T-helper 2 cell treated with Interferon-gamma antibody and Interleukin-4, amounts not matched to agents 100 ng/mL and 5 ng/mL, for 36 hours (primary cell): Measurements from ENCODE around the gene CNGA3. TPM values are rescaled to one million over a fixed set of nuclear protein-coding genes. Genes with fewer than 3 reads are reported as not detected.
"Not testable (repeated sequence)": the region's sequence is repeated elsewhere in the genome, so short reads cannot be mapped to it uniquely, and the experiment has no call there.

Experiments used
- intact Hi-C: fragments of 100-400 bp; cut with micrococcal nuclease; formaldehyde crosslinking; loops from one replicate; pipeline ENCODE4 v1.15.1; 2023
- total RNA-seq: library from RNA; stranded (reverse); gene quantifications from 2 replicates; pipeline ENCODE4 v1.2.3, GENCODE V29; 2022

The CNGA3 gene
- total RNA-seq, result not detected in 2 replicates

DNA sequence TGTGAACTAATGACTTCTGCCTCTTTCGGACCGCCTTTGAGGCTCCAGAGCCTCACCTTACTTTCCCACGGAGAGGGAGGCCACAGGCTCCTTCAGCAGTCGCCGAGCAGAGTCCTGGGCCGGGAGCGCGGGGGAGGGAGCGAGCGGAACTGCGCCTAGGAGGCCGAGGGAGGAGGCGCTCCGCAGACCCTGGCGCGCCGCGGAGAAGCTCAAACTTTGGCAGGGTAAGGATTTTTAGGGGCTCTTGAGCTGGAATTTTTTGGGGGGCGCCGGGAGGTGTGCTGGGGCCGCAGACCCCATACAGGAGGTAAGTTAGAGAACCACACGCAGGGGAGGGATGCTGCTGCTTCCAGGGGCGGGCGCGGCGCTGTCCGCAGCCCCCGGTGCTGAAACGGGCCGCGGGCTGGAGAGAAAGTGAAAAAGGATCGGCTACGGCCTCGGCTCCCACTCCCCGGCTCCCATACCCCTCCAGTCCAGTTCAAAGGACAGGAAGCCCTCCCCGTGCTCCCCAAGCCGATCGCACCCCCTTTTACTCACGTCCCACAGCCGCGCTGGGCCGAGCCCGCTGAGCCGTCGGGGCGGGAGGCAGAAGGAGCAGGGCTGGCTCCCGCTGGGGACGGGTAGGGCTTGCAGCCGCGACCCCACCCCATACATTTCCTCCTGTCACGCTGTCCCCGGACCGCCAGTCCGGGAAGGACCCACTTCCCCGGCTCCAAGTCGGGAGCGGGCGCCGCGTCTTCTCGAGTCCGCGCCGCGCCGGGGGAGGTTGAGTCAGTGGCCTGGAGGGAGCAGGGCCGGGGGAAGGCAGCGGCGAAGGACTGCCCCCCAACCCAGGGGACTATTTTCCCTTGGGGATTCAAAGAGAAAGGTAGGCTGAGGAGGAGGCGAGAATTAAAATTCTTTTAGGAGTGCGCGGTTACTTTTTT, at the start of gene CNGA3:
TSS of gene CNGA3 (plus strand) at position 146 of the 926 bp plus-strand sequence. CDS start 23,520 bp downstream, outside the sequence.
- intact Hi-C loops, result no loop called here

DNA sequence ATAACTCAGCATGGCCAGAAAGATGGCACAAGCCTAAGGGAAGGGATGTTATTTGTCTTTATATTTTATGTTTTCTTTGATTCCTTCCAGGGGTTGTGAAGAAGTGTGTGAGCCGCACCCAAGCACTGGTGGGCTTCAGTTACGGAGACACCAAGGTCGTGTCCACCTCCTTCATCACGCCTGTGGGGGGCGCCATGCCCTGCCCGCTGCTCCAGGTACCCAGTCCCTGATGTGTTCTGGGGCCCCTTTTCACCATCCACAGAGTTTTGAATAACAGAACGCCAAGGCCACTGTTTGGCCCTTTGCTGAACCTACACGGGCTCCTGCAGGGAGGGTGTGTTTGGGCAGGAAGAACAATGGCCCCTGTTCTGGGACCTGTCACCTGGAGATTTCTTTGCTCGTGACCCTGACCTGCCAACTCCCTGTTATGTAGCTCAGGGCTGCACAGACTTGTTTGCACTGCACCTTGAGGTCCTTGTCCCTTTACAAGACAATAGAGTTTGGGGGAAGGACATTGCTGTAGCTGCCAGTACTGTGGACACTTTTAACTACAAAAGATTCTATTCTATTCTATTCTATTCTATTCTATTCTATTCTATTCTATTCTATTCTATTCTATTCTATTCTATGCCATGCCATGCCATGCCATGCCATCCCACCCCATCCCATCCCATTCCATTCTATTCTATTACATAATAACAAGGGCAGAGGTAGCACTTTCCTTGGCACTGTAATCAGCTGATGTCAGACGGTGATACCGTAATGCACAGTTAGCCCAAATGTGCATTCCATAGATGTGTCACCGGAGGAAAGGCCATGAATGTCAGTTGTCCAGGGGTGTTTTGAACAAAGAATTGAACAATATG, 48.2 kb upstream of the CNGA3 start:
- intact Hi-C loops, result no loop called here

DNA sequence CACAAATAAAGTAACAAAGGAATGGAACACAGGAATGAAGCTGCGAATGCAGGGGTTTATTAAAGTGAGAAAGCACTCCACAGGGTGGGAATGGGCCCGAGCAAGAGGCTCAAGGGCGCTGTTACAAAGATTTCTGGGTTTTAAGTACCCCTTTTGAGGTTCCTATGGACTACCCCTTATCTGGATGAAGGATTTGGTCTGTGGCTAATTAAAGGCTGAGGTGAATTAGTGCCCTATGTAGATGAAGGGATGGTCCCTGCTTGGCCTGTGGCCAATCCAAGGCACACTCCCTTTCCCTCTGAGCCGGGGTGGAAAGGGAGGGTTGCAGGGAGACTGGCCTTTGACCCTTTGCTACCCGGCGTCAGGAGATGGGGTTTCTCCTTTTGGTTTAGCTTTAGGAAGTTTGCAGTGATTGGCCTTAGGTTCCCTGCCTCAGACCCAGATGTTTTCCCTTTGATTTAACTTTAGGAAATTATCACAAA, 47.5 kb upstream of the CNGA3 start:
- intact Hi-C loops, result no loop called here

DNA sequence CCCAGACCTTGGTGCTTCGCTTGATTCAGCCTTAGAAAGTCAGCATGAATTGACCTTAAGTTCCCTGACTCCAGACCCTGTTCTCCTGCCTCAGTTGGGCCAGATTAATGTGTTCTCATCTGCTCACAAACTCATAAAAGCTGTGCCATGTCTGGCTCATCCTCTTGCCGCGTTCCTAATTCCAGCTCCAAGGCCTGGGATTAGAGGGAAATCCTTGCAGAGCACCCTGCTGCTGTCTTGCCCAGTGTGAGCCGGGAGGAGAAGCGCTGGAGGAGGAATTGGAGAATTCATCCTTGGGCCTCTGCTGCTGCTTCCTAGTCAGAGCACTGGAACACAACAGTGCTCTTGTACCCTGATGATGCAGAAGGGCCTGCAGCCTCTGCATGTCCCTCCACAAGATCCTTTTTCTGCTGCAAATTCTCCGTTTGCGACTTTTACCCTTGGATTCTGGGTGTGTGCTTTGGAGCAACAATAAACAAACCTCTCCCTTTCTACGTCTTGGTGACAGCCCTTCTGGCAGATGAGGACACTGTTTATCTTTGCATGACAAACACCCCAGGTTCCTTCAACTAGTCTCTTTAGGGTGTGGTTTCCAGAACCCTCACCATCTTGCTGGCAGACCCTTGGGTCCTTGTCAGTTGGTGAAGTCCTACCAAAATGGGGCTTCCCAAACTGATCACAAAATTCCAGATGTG, 46.9 kb upstream of the CNGA3 start:
- intact Hi-C loops, result no loop called here

DNA sequence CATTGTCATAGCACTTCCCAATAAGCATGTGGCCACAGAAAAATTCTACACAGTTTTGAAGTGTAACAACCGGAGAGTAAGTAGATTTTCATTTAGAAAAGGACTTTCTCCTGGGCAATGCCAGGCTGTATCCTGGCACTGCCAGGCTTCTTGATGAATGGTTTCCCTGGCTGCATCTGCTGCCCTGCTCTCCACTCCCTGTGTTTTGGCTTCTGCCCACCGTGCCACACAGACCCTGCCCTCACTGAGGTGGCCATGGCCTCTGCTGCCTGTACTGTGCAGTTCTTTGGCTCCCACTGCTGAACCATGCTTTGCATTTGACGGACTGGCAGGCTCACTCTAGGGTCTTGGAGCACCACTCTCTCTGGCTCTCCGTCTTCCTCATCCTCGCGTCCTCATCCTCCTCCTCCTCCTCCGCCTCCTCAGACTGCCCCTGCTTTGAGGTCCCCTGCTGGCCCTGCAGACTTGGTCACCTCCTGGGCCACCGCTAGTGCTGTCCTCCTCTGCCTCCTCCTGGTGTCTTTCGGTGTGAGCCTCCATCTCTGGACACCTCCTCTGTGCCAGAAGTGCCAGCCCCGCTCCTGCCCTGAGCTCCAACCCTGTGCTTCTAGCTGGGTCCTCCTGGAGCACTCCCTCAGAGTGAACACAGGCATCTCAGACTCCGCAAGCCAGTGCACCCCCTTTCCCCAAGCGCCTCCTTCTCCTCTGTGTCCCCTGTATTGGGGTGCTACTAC, 45.9 kb upstream of the CNGA3 start:
- intact Hi-C loops, result no loop called here

DNA sequence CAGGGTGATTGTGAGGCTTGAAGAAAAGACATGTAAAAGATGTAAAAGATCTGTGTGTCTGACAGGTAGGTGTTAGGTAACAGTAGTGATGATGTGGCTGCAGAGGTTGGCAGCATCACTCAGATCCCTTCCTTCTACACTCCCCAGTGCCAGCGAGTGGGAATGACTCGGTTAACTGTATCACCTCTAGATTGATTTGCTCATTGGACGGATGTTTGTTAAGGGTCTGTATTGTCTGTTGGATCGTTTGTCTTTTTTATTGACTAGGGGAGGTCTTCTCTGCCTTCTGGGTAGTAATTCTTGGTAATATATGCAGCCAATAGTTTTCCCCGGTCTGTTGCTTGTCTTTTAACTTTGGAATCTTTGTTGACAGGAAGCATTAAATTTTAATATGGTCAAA, 44.8 kb upstream of the CNGA3 start:
- intact Hi-C loops, result no loop called here

DNA sequence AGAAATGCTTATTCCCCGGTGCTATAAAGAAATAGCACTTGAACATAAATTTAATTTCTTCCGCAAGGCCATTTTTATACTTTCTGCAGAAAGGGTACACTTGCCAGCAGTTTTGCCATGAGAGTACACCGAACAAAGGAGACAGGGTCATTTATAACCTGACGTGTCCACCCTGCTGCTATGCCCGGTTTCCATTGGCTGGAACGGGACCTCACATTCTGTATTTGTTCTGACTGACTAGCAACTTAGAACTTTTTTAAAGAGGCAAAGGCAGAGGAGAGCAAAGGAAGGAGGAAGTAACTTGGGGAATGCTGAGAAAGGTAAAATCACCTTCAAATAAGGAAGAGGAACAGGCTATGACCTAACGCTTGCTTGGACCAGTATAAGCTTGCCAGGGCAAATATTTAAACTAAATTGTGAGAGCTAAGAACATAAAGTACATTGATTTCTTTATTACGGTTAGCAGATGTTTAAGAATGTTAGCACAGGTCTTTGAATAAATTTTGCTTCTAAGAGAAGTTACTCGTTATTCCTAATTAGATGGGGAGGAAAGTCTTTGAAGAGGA, 39.0 kb upstream of the CNGA3 start:
- intact Hi-C loops, result not testable (repeated sequence)

DNA sequence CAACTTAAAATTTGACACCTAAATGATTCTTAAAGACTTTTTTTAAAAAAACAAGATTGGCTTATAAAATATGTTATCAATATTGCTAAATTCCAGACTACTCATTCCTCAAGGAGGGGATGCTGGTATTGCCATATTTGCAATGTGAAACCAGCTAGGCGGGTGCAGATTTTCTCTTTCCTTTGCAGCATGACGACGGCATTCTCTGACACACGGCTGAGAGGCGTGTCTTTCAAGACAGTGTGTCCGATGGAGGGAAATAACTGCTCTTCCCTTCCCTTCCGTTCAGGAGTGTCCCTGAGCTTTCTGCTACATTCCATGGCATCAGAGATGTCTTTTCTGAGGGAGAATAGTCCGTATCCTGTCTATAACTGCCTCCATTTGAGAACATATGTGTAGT, 38.2 kb upstream of the CNGA3 start:
- intact Hi-C loops, result no loop called here

DNA sequence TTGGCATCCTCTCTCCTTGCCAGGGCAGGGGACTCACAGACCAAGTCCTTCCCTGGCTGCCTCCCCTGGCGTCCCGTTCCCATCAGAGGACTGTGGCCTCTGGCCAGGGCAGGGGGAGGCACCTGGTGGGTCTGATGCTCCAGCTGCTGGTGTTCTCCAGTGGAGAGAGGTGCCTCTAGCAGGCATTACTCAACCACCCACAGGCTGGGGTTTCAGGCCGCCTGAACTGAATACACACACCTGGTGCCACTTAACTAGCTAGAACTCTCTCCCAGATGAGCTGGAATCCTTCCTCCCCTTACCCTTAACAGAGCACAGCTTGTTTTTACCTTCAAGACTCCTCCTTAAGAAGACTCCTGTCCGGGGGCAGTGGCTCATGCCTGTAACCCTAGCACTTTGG, 37.7 kb upstream of the CNGA3 start:
- intact Hi-C loops, result no loop called here

DNA sequence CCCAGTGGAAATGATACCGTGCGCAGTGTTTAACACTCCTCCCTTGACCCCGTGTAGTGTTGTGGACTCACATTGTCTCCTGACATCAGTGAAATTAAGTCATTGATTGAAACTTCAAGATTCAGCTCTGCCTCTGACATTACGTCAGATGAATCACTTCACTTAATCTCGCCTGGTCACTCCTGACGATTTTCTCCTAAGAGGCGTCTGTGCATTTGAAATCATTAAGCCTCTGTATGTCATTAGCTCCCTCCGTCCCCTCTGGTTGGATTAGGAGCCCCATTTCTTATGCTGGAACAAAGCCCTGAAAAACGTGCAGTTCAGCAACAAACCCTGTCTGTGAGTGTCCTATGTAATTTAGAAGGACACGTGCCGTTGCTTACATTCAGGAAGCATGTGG, 36.7 kb upstream of the CNGA3 start:
- intact Hi-C loops, result no loop called here

DNA sequence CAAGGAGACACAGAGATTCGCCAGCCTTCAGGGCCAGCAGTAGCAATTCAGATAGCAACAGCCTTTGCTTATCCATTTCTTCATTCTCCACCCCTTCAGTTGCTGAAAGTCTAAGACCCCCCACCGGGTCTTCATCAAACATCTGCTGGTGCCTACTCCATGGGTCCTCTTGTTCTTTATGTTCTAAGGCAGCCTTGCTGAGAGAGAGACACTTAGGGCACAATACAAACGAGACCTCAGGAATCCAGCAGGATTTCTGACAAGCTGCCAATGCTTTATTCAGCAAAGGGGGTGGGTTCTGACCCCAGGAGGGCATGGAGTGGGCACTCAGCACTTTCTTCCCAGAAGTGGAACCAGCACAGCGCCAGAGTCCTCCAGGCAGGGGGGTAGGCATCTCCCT, 36.2 kb upstream of the CNGA3 start:
- intact Hi-C loops, result no loop called here

DNA sequence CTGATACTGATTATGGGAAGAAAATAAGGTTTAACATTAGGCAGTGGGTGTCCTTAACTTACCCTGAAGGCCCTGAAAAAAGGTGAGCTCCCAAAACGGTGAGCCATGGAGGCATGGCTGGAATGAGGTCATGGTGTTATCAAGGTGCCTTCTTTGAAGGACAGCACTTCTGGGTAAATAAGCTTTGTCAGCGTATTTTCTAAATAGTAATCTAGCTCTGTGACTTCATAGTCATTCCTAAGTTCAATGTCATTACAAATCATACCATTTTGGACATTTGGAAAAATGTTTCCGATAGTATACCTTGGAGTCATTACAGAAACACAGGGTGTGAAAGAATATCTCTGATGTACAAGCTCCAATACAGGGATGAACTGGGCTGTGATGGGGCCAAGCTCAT, 35.2 kb upstream of the CNGA3 start:
- intact Hi-C loops, result no loop called here

DNA sequence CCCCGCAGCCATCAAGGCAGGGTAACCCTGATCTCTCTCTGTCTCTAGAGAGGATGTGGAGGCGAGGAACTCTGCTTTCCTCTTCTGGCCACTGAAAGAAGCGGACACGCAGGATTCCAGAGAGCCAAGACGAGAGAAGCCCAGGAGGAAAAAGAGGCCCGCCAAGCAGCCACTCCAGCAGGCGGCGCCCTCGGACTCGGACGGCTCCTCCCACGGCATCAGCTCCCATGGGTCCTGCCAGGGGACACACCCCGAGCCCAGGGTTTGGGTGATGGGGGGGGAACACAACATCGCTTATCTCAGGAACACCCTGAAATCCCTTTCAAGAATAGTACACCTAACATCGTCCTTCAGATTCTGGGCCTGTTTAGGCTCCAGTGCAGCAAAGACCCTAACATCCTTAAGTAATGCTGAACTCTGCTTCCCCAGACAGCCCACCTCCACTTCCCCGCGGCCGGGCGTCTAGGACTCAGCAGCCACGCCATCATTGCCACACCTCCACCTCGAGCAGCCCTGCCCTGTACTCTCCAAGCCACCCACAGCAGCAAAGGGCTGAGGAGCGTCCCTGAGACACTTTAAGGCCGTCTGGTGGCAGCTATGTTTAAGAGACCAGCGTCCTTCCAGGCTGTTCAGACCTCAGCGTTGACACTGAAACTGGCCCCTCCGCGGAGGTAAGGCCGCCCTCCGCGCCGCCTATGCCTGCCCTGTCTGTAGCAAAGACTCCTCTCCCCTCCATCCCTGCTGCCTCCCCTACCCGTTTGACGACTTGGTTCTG, 34.3 kb upstream of the CNGA3 start:
- intact Hi-C loops, result no loop called here

DNA sequence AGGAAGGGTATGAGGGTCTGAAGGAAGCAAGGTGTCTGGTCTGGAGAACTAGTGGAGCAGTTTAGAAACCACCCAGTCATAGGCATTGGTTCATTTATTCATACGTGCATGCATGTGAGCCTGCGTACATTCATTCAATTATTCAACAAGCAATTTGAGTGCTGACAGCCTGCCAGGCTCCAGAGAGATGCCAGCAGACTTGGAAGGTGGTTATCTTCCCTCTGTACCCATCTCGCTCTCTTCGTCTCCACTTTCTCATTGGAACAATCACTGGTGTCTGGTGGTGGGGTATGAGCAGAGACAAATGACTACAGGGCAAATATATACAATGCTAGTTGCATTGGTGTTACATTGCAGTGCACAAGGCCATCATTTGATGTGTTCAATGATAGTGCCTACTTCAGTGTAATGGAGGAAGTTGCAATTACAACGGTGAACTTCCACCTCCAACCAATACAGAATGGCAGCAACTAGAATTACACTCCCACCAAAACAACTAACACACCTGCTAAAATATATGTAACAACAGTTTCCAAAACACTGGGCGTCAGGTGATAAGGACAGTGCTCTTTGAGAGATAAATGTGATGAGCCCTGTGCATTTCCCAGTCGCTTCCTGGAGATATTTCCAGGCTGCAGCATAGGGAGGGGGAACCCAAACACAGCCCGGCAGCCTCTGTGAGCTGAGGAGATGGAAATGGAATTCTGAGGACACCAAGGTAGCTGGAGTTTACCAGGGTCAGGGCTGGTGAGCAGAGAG, 32.6 kb upstream of the CNGA3 start:
- intact Hi-C loops, result no loop called here

DNA sequence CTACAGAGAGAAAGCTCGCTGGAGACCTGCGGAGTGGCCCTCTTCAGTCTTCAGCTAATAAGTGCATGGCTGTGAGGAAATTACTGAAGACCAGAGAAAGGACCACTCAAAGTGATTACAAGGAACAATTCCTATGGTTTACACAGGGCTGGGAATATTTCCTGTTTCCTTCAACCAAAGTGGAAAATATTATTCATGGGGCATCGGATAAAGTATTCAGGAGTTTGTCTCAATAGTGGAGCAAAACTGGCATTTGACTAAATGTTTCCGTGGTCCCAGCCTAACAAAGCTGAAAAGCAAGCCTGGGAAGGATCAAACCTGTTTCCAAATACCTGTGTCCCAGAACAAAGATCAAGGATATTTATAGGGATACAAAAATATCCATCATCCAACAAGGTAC, 32.0 kb upstream of the CNGA3 start:
- intact Hi-C loops, result no loop called here

DNA sequence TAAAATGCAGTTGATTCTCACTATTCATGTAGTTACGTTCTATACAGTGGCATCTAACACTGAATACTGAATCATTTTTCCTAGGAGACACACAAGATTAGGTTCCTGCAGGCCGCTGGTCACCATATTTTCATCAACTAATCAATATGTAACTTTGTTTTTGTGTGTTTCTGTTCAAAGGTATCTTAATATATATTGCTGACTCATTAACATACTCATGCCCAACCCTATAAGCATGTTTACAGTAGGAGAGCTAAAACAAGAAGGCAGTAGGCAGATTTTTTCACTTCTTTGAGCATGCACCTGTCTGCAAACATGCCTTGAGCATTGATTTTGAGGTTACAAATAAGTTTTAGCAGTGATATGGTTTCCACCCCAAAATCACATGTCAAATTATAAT, 30.3 kb upstream of the CNGA3 start:
- intact Hi-C loops, result no loop called here

DNA sequence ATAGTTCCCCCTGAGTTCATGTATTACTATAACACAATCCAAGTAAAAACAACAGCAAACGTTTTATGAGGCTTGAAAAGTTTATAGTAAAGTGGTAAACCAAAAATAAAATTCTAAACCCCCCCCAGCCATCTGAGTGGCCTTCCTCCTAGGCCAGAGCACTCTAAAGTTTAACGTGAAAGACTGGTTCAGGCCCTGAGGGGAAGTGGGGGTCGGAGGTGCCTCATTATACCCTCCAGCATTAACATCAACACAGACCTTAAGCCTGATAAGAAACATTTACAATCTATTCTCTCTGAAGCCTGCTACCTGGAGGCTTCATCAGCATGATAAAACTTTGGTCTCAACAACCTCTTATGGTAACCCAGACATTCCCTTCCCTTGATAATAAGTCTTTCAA, 29.0 kb upstream of the CNGA3 start:
- intact Hi-C loops, result no loop called here

DNA sequence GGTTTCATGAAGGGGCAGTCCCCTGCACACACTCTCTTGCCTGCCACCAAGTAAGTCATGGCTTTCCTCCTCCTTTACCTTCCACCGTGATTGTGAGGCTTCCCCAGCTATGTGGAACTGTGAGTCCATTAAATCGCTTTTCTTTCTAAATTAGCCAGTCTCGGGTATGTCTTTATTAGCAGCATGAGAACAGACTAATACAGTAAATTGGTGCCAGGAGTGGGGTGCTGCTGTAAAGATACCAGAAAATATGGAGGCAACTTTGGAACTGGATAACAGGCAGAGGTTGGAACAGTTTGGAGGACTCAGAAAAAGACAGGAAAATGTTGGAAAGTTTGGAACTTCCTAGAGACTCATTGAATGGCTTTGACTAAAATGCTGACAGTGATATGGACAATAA, 26.1 kb upstream of the CNGA3 start:
- intact Hi-C loops, result not testable (repeated sequence)

DNA sequence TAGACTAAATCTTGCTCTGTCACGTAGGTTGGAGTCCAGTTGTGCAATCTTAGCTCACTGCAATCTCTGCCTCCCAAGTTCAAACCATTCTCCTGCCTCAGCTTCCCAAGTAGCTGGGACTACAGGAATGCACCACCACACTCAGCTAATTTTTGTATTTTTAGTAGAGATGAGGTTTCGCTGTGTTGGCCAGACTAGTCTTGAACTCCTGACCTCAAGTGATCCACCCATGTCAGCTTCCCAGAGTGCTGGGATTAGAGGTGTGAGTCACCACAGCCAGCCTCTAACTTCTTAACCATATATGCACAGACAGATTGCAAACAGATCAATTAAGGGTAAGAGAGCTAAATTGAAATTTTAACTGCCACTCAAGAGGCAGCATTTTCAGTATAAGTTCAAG, 22.1 kb upstream of the CNGA3 start:
- intact Hi-C loops, result no loop called here
